Thoracic aorta (tissue), 2 donors: ENCODE data around the gene POU2AF2. TPM values are rescaled to one million over a fixed set of nuclear protein-coding genes. Genes with fewer than 3 reads are reported as not detected.

ENCODE experiments used
- ATAC-seq: fragments of 150-250 bp; one replicate; pipeline ENCODE4 v1.8.0; 2017; ENCODE audit warnings: low read depth; ENCODE audit not compliant: insufficient number of reproducible peaks, low FRiP score
- DNase-seq: peaks from one replicate; pipeline ENCODE4 v3.0.0-alpha.2; 2020; ENCODE audit warnings: low spot score
- H3K27ac ChIP-seq, 2 donors: fragments of 200-600 bp; sonication (generic); 1 replicate in 1 of 2; 2 replicates in 1 of 2; pipeline ENCODE4 v1.5.1; 2016; ENCODE audit warnings: mild to moderate bottlenecking in 2 of 2, moderate library complexity in 2 of 2
- H3K27me3 ChIP-seq: fragments of 200-600 bp; sonication (generic); replicated peaks from 2 replicates; pipeline ENCODE4 v1.6.0; 2016; ENCODE audit warnings: mild to moderate bottlenecking; ENCODE audit not compliant: insufficient read depth
- H3K36me3 ChIP-seq: fragments of 200-600 bp; sonication (generic); one replicate; pipeline ENCODE4 v1.5.1; 2016
- H3K4me1 ChIP-seq, 2 donors: fragments of 200-600 bp; sonication (generic); 1 replicate in 1 of 2; 2 replicates in 1 of 2; pipeline versions ENCODE4 v1.5.1 to v1.6.0; 2016; ENCODE audit warnings: low read depth in 2 of 2, mild to moderate bottlenecking in 1 of 2; ENCODE audit not compliant: control insufficient read depth in 1 of 2
- H3K4me3 ChIP-seq: fragments of 200-600 bp; sonication (generic); 2 replicates; pipeline ENCODE4 v1.5.1; 2016; ENCODE audit warnings: mild to moderate bottlenecking
- H3K9me3 ChIP-seq: fragments of 200-600 bp; sonication (generic); 2 replicates; pipeline ENCODE4 v1.5.1; 2016
- CTCF ChIP-seq: fragments of 200-600 bp; sonication (generic); IDR thresholded peaks from one replicate; pipeline ENCODE4 v1.5.1; 2019; ENCODE audit warnings: antibody characterized with exemption
- total RNA-seq, 2 donors: library from RNA; depleted of rRNA; stranded (reverse); fragments of >200 nt; gene quantifications; one replicate each; pipeline versions ENCODE4 v1.1.0 to v1.2.3, GENCODE V29; 2016

POU2AF2 gene
- total RNA-seq, 2 donors from 2014 or later = not detected

DNA sequence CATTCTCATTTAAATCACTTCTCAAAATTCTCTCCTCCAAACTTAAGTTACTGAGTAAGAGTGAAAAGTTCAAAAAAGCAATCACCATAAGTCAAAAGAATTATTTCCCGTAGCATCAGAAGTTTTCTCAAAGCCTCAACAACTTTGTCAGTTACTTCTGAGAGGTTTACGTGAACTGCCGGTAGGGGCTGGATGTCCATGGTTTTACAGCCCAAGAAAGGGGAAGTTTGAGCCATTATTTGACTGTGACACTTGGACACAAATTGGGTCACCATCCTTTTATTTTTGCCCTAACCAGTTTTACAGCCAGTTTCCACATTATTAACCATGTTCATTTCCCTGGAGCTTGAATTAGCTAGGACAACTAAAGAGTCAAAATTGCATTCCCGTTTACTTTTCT, 60.4 kb downstream of the POU2AF2 start:
- no peak overlapping the region for H3K27ac ChIP-seq
- no peaks in the 10 kb centered on the region for H3K36me3 ChIP-seq
- ATAC-seq (no peak), DNase-seq (no peak)
- H3K9me3 ChIP-seq = no peaks in the 10 kb centered on the region
- no peaks in the 10 kb centered on the region for H3K27me3 ChIP-seq
- H3K4me3 ChIP-seq = no peak overlapping the region
- TF ChIP-seq CTCF = no peak
- H3K4me1 ChIP-seq = peaks cover 5 to 8% of the 10 kb centered on the region in 2 donors

DNA sequence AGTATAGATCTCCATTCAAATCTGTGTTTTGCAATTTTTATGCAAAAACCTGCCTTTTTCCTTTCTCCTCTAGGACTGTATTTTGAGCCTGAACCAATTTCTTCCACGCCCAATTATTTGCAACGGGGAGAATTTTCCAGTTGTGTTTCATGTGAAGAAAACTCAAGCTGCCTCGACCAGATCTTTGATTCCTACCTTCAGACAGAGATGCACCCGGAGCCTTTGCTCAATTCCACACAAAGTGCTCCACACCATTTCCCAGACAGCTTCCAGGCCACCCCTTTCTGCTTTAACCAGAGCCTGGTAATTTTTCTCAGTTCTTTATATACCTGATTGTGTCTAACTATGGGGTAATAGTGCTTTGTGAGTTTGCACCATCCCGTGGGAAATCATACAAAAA, 60.8 kb downstream of the POU2AF2 start:
- no peaks in the 10 kb centered on the region for H3K9me3 ChIP-seq
- DNase-seq (no peak), ATAC-seq (no peak)
- no peaks in the 10 kb centered on the region for H3K27me3 ChIP-seq
- peaks cover 5 to 8% of the 10 kb centered on the region in 2 donors for H3K4me1 ChIP-seq
- no peak for TF ChIP-seq CTCF
- H3K27ac ChIP-seq = no peak overlapping the region
- no peaks in the 10 kb centered on the region for H3K36me3 ChIP-seq
- no peak overlapping the region for H3K4me3 ChIP-seq

GRCh38 chr11:111307472-111308108, 62.1 kb downstream of the POU2AF2 start:
- no peak for DNase-seq
- TF ChIP-seq CTCF = no peak

GRCh38 chr11:111308140-111308539, 62.6 kb downstream of the POU2AF2 start:
- H3K27me3 ChIP-seq = no peaks in the 10 kb centered on the region
- TF ChIP-seq CTCF = no peak
- no peaks in the 10 kb centered on the region for H3K36me3 ChIP-seq
- no peak overlapping the region for H3K27ac ChIP-seq
- ATAC-seq (no peak), DNase-seq (no peak)
- H3K9me3 ChIP-seq = no peaks in the 10 kb centered on the region
- no peak overlapping the region for H3K4me3 ChIP-seq
- peaks cover 5% of the 10 kb centered on the region in 2 donors for H3K4me1 ChIP-seq

More at GRCh38 chr11:111307472-111308108, 62.1 kb downstream of the POU2AF2 start:
- Histone ChIP-seq H3K4me1 (peaks cover 5 to 8% of the 10 kb centered on the region in 2 donors), H3K27me3 (no peaks in the 10 kb centered on the region), H3K36me3 (no peaks in the 10 kb centered on the region), H3K27ac (no peak overlapping the region), H3K4me3 (no peak overlapping the region), H3K9me3 (no peaks in the 10 kb centered on the region)
- ATAC-seq = no peak

GRCh38 chr11:111309215-111309915, 63.8 kb downstream of the POU2AF2 start:
- no peak for DNase-seq
- Histone ChIP-seq H3K27me3 (no peaks in the 10 kb centered on the region), H3K36me3 (no peaks in the 10 kb centered on the region), H3K4me1 (no peaks in the 10 kb centered on the region), H3K9me3 (no peaks in the 10 kb centered on the region), H3K4me3 (no peak overlapping the region), H3K27ac (no peak overlapping the region)
- no peak for ATAC-seq
- no peak for TF ChIP-seq CTCF
